ENCODE measurements around the gene TSEN54. TPM values are rescaled to one million over a fixed set of nuclear protein-coding genes. Genes with fewer than 3 reads are reported as not detected.

TSEN54 gene
- polyA plus RNA-seq, 1 of the 3 experiments (the other 2 are of a cell fraction) = 29.8 TPM

DNA sequence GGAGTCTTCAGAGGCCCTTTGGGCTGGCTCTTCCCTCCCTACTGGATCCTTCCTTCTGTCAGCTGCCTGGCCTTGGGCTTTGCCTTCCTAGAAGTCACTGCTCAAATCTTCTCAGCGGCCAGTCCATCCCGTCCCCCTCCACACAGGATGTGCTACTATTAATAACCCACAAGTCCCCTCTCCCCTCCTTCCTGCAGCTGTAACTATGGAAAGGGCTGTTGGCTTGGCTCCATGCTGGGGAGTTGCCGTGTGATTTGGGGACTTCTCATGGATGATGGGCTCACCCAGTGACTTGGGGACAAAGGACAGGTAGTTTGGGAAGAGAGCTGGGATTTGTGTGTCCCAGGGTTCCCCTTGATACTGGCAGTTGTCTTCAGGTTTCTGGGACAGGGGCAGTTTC, 40.5 kb upstream of the TSEN54 start:
- Histone ChIP-seq H3K9me3 (no peaks in the 10 kb centered on the region), H3K9ac (no peak overlapping the region), H3K4me3 (ENCODE audit: low read depth in 2 of 2, low read length in 1 of 2) (no peak overlapping the region), H3F3A (replicated peaks; ENCODE audit: insufficient read depth) (no peaks in the 10 kb centered on the region), H4K20me1 (ENCODE audit: insufficient read depth) (peaks cover 17% of the 10 kb centered on the region; the same call in 1 of the 2 replicates), H3K36me3 (replicated peaks in 1 of 2; ENCODE audit: control insufficient read depth in 1 of 2, insufficient read depth in 2 of 2, low read length in 1 of 2) (peaks cover 21 to 27% of the 10 kb centered on the region in 2 experiments), H3K27ac (ENCODE audit: low read depth in 2 of 2, low read length in 1 of 2) (no peak overlapping the region), H3K9me2 (no peaks in the 10 kb centered on the region), H3K4me2 (no peak overlapping the region; the same call in 1 of the 2 replicates), H3K79me2 (ENCODE audit: insufficient read depth) (no peaks in the 10 kb centered on the region), H3K27me3 (ENCODE audit: insufficient read depth) (no peaks in the 10 kb centered on the region), H3K4me1 (ENCODE audit: control insufficient read depth in 1 of 2, insufficient read depth in 2 of 2, low read depth in 1 of 2, low read length in 1 of 2) (no peaks in the 10 kb centered on the region), H2AFZ (ENCODE audit: low read depth) (no peak overlapping the region)
- POLR2A ChIA-PET = interaction anchor here (1.1 kb wide), 2 partner anchors 19 to 24 kb away, joined by 3 to 4 read pairs; partner anchors contain the start of gene TMEM94
- TF ChIP-seq, protein P1, sequence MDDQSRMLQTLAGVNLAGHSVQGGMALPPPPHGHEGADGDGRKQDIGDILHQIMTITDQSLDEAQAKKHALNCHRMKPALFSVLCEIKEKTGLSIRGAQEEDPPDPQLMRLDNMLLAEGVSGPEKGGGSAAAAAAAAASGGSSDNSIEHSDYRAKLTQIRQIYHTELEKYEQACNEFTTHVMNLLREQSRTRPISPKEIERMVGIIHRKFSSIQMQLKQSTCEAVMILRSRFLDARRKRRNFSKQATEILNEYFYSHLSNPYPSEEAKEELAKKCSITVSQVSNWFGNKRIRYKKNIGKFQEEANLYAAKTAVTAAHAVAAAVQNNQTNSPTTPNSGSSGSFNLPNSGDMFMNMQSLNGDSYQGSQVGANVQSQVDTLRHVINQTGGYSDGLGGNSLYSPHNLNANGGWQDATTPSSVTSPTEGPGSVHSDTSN (IDR thresholded peaks at IDR 0.05) = no peak
- TF ChIP-seq GABPA (IDR thresholded peaks at IDR 0.05; ENCODE audit: low read depth) (no peak), FOSL2 (IDR thresholded peaks at IDR 0.05; ENCODE audit: borderline replicate concordance, low read depth) (no peak), CHD2 (IDR thresholded peaks at IDR 0.05; ENCODE audit: low read length, partially characterized antibody) (no peak)
- CTCF ChIA-PET = interaction anchor here (0.9 kb wide), 2 partner anchors 36 to 157 kb away, joined by 3 read pairs; partner anchors contain the start of gene SMIM5
- WGBS (ENCODE audit: low lambda C conversion rate) = 88% methylated on average over 3 of the region's 3 CpGs
- no peak for DNase-seq

- H3K9me3 ChIP-seq = no peaks in the 10 kb centered on the region
- TF ChIP-seq FOXJ3 (CRISPR knock-in tag; IDR thresholded peaks at IDR 0.05) = no peak
- TF ChIP-seq GATA2 (CRISPR knock-in tag; IDR thresholded peaks at IDR 0.05) = no peak
- TF ChIP-seq ELF1 (IDR thresholded peaks at IDR 0.05) = no peak
- TF ChIP-seq, protein P2, sequence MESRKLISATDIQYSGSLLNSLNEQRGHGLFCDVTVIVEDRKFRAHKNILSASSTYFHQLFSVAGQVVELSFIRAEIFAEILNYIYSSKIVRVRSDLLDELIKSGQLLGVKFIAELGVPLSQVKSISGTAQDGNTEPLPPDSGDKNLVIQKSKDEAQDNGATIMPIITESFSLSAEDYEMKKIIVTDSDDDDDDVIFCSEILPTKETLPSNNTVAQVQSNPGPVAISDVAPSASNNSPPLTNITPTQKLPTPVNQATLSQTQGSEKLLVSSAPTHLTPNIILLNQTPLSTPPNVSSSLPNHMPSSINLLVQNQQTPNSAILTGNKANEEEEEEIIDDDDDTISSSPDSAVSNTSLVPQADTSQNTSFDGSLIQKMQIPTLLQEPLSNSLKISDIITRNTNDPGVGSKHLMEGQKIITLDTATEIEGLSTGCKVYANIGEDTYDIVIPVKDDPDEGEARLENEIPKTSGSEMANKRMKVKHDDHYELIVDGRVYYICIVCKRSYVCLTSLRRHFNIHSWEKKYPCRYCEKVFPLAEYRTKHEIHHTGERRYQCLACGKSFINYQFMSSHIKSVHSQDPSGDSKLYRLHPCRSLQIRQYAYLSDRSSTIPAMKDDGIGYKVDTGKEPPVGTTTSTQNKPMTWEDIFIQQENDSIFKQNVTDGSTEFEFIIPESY (IDR thresholded peaks at IDR 0.05; ENCODE audit: borderline replicate concordance, low read depth) = no peak
- TF ChIP-seq, protein P3, sequence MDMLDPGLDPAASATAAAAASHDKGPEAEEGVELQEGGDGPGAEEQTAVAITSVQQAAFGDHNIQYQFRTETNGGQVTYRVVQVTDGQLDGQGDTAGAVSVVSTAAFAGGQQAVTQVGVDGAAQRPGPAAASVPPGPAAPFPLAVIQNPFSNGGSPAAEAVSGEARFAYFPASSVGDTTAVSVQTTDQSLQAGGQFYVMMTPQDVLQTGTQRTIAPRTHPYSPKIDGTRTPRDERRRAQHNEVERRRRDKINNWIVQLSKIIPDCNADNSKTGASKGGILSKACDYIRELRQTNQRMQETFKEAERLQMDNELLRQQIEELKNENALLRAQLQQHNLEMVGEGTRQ (IDR thresholded peaks at IDR 0.05; ENCODE audit: borderline replicate concordance, low read depth, low read length) = no peak
- no peak for TF ChIP-seq JUND (IDR thresholded peaks at IDR 0.05)
- no peak for TF ChIP-seq YY1 (IDR thresholded peaks at IDR 0.05; ENCODE audit: low read depth)
- no peak for TF ChIP-seq RFX5 (IDR thresholded peaks at IDR 0.05; ENCODE audit: low read length)
- TF ChIP-seq TAF1 (IDR thresholded peaks at IDR 0.05; ENCODE audit: borderline replicate concordance, low read depth, low read length) = no peak
- no peak for TF ChIP-seq MXI1 (IDR thresholded peaks at IDR 0.05; ENCODE audit: low read depth, low read length)
- no peak for TF ChIP-seq FOXM1 (IDR thresholded peaks at IDR 0.05; ENCODE audit: low read depth)
- TF ChIP-seq, protein P4, sequence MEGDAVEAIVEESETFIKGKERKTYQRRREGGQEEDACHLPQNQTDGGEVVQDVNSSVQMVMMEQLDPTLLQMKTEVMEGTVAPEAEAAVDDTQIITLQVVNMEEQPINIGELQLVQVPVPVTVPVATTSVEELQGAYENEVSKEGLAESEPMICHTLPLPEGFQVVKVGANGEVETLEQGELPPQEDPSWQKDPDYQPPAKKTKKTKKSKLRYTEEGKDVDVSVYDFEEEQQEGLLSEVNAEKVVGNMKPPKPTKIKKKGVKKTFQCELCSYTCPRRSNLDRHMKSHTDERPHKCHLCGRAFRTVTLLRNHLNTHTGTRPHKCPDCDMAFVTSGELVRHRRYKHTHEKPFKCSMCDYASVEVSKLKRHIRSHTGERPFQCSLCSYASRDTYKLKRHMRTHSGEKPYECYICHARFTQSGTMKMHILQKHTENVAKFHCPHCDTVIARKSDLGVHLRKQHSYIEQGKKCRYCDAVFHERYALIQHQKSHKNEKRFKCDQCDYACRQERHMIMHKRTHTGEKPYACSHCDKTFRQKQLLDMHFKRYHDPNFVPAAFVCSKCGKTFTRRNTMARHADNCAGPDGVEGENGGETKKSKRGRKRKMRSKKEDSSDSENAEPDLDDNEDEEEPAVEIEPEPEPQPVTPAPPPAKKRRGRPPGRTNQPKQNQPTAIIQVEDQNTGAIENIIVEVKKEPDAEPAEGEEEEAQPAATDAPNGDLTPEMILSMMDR (IDR thresholded peaks at IDR 0.05) = no peak
- no peak for TF ChIP-seq USF1 (IDR thresholded peaks at IDR 0.05; ENCODE audit: borderline replicate concordance, low read depth)
- TF ChIP-seq EP300 (IDR thresholded peaks at IDR 0.05; ENCODE audit: borderline replicate concordance in 1 of 2, low read depth in 1 of 2, low read length in 1 of 2) = no peak
- TF ChIP-seq MAX (IDR thresholded peaks at IDR 0.05; ENCODE audit: low read depth) = no peak
- no peak for TF ChIP-seq FOSL2 (IDR thresholded peaks at IDR 0.05; ENCODE audit: borderline replicate concordance, low read depth)
- no peak overlapping the region for H3K4me3 ChIP-seq (ENCODE audit: low read depth in 2 of 2, low read length in 1 of 2)
- WGBS (ENCODE audit: low lambda C conversion rate) = 93% methylated on average over 8 of the region's 8 CpGs
- H3K36me3 ChIP-seq (replicated peaks in 1 of 2; ENCODE audit: control insufficient read depth in 1 of 2, insufficient read depth in 2 of 2, low read length in 1 of 2) = peaks cover 21 to 27% of the 10 kb centered on the region in 2 experiments
- no peak for DNase-seq
- H4K20me1 ChIP-seq (ENCODE audit: insufficient read depth) = peaks cover 22% of the 10 kb centered on the region; the same call in 1 of the 2 replicates
- no peak overlapping the region for H2AFZ ChIP-seq (ENCODE audit: low read depth)
- ChIA-PET POLR2A (interaction anchor here (1.1 kb wide), 2 partner anchors 20 to 23 kb away, joined by 3 to 4 read pairs; partner anchors contain the start of gene TMEM94), CTCF (interaction anchor here (0.8 to 1.8 kb wide), 5 partner anchors 9 to 157 kb away, joined by 3 to 6 read pairs (median 3); partner anchors contain the start of genes SMIM5 and TSEN54)
- H3K9ac ChIP-seq = no peak overlapping the region
- no peak overlapping the region for H3K4me2 ChIP-seq
- H3K79me2 ChIP-seq (ENCODE audit: insufficient read depth) = 0 out of 2 replicates have a peak, but pooled peaks cover 1% of the 10 kb centered on the region
- no peaks in the 10 kb centered on the region; a peak in 1 of 4 replicates for H3K4me1 ChIP-seq (ENCODE audit: control insufficient read depth in 1 of 2, insufficient read depth in 2 of 2, low read depth in 1 of 2, low read length in 1 of 2)
- no peaks in the 10 kb centered on the region for H3F3A ChIP-seq (replicated peaks; ENCODE audit: insufficient read depth)
- no peaks in the 10 kb centered on the region for H3K9me2 ChIP-seq
- no peaks in the 10 kb centered on the region for H3K27me3 ChIP-seq (ENCODE audit: insufficient read depth)
- no peak overlapping the region for H3K27ac ChIP-seq (ENCODE audit: low read depth in 2 of 2, low read length in 1 of 2)
Observed at GRCh38 chr17:75476271-75476671, 40.1 kb upstream of the TSEN54 start.
